ENCODE results near the gene DUSP6. TPM values are rescaled to one million over a fixed set of nuclear protein-coding genes. Genes with fewer than 3 reads are reported as not detected.
A peak's percentile ranks its signal among the peaks of the same experiment; 100 is the strongest.

The DUSP6 gene
- total RNA-seq, 1 experiment from 2014 or later, result 109 TPM

- Histone ChIP-seq H3K79me2 (ENCODE audit: low read length) (no peaks in the 10 kb centered on the region), H3K36me3 (ENCODE audit: insufficient read depth, low read length) (no peaks in the 10 kb centered on the region), H3K4me2 (ENCODE audit: low read depth, low read length, poor library complexity, severe bottlenecking) (no peak overlapping the region), H3K9me3 (ENCODE audit: low read length) (no peaks in the 10 kb centered on the region), H3K4me3 (ENCODE audit: low read length) (no peak overlapping the region), H3K9me2 (replicated peaks; ENCODE audit: insufficient read depth, low read length) (no peaks in the 10 kb centered on the region), H3K9ac (ENCODE audit: low read length) (no peak overlapping the region), H2AFZ (ENCODE audit: low read length) (no peak overlapping the region), H3K27ac (ENCODE audit: low read length) (no peak overlapping the region), H3K27me3 (ENCODE audit: low read length) (no peaks in the 10 kb centered on the region; the same call in 1 of the 2 replicates), H3K4me1 (ENCODE audit: low read length) (peaks cover 23% of the 10 kb centered on the region), H4K20me1 (ENCODE audit: insufficient read depth, low read depth, low read length) (no peaks in the 10 kb centered on the region)
- DNase-seq, result no peak
Measured at GRCh38 chr12:89309815-89310214, 42.5 kb downstream of the DUSP6 start.

GRCh38 chr12:89309440-89309802 lies 42.9 kb downstream of the DUSP6 start:
- Histone ChIP-seq H3K27ac (ENCODE audit: low read length) (no peak overlapping the region), H4K20me1 (ENCODE audit: insufficient read depth, low read depth, low read length) (no peaks in the 10 kb centered on the region), H3K36me3 (ENCODE audit: insufficient read depth, low read length) (no peaks in the 10 kb centered on the region), H3K4me3 (ENCODE audit: low read length) (no peak overlapping the region), H3K9ac (ENCODE audit: low read length) (no peak overlapping the region), H3K79me2 (ENCODE audit: low read length) (no peaks in the 10 kb centered on the region), H2AFZ (ENCODE audit: low read length) (no peak overlapping the region), H3K9me3 (ENCODE audit: low read length) (no peaks in the 10 kb centered on the region), H3K9me2 (replicated peaks; ENCODE audit: insufficient read depth, low read length) (no peaks in the 10 kb centered on the region), H3K27me3 (ENCODE audit: low read length) (no peaks in the 10 kb centered on the region; the same call in 1 of the 2 replicates), H3K4me1 (ENCODE audit: low read length) (peaks cover 22% of the 10 kb centered on the region), H3K4me2 (ENCODE audit: low read depth, low read length, poor library complexity, severe bottlenecking) (no peak overlapping the region)
- DNase-seq, result no peak

- Histone ChIP-seq H3K9me3 (ENCODE audit: low read length) (no peaks in the 10 kb centered on the region), H3K4me2 (ENCODE audit: low read depth, low read length, poor library complexity, severe bottlenecking) (peak overlapping the region; percentile 38), H4K20me1 (ENCODE audit: insufficient read depth, low read depth, low read length) (no peaks in the 10 kb centered on the region), H3K9me2 (replicated peaks; ENCODE audit: insufficient read depth, low read length) (no peaks in the 10 kb centered on the region), H3K9ac (ENCODE audit: low read length) (no peak overlapping the region), H3K27ac (ENCODE audit: low read length) (no peak overlapping the region), H3K27me3 (ENCODE audit: low read length) (no peaks in the 10 kb centered on the region; the same call in 1 of the 2 replicates), H3K4me1 (ENCODE audit: low read length) (peaks cover 16% of the 10 kb centered on the region), H2AFZ (ENCODE audit: low read length) (peak overlapping the region; percentile 10; the same call in 1 of the 2 replicates), H3K36me3 (ENCODE audit: insufficient read depth, low read length) (no peaks in the 10 kb centered on the region), H3K4me3 (ENCODE audit: low read length) (no peak overlapping the region), H3K79me2 (ENCODE audit: low read length) (no peaks in the 10 kb centered on the region)
- no peak for DNase-seq
Measured at GRCh38 chr12:89307474-89308253, 44.6 kb downstream of the DUSP6 start.

- Histone ChIP-seq H4K20me1 (ENCODE audit: insufficient read depth, low read depth, low read length) (no peaks in the 10 kb centered on the region), H3K36me3 (ENCODE audit: insufficient read depth, low read length) (no peaks in the 10 kb centered on the region), H3K9ac (ENCODE audit: low read length) (no peak overlapping the region), H3K4me2 (ENCODE audit: low read depth, low read length, poor library complexity, severe bottlenecking) (peak overlapping the region; percentile 38), H3K27me3 (ENCODE audit: low read length) (no peaks in the 10 kb centered on the region; the same call in 1 of the 2 replicates), H3K79me2 (ENCODE audit: low read length) (no peaks in the 10 kb centered on the region), H3K4me3 (ENCODE audit: low read length) (no peak overlapping the region), H3K9me2 (replicated peaks; ENCODE audit: insufficient read depth, low read length) (no peaks in the 10 kb centered on the region), H3K4me1 (ENCODE audit: low read length) (peaks cover 16% of the 10 kb centered on the region), H3K9me3 (ENCODE audit: low read length) (no peaks in the 10 kb centered on the region), H2AFZ (ENCODE audit: low read length) (peak overlapping the region; percentile 10; the same call in 1 of the 2 replicates), H3K27ac (ENCODE audit: low read length) (no peak overlapping the region)
- peak; percentile 52 for DNase-seq
Measured at GRCh38 chr12:89306827-89307473, 45.4 kb downstream of the DUSP6 start.

GRCh38 chr12:89305373-89305772 lies 46.9 kb downstream of the DUSP6 start:
- Histone ChIP-seq H3K9ac (ENCODE audit: low read length) (no peak overlapping the region), H3K27me3 (ENCODE audit: low read length) (no peaks in the 10 kb centered on the region; the same call in 1 of the 2 replicates), H3K36me3 (ENCODE audit: insufficient read depth, low read length) (no peaks in the 10 kb centered on the region), H4K20me1 (ENCODE audit: insufficient read depth, low read depth, low read length) (no peaks in the 10 kb centered on the region), H3K27ac (ENCODE audit: low read length) (no peak overlapping the region), H3K9me3 (ENCODE audit: low read length) (no peaks in the 10 kb centered on the region), H3K4me2 (ENCODE audit: low read depth, low read length, poor library complexity, severe bottlenecking) (no peak overlapping the region), H2AFZ (ENCODE audit: low read length) (no peak overlapping the region), H3K4me3 (ENCODE audit: low read length) (no peak overlapping the region), H3K79me2 (ENCODE audit: low read length) (no peaks in the 10 kb centered on the region), H3K9me2 (replicated peaks; ENCODE audit: insufficient read depth, low read length) (no peaks in the 10 kb centered on the region), H3K4me1 (ENCODE audit: low read length) (peaks cover 16% of the 10 kb centered on the region)
- no peak for DNase-seq

- Histone ChIP-seq H3K4me3 (ENCODE audit: low read length) (no peak overlapping the region), H3K36me3 (ENCODE audit: insufficient read depth, low read length) (no peaks in the 10 kb centered on the region), H3K9ac (ENCODE audit: low read length) (no peak overlapping the region), H3K9me3 (ENCODE audit: low read length) (no peaks in the 10 kb centered on the region), H2AFZ (ENCODE audit: low read length) (no peak overlapping the region), H3K79me2 (ENCODE audit: low read length) (no peaks in the 10 kb centered on the region), H3K4me2 (ENCODE audit: low read depth, low read length, poor library complexity, severe bottlenecking) (no peak overlapping the region), H3K27me3 (ENCODE audit: low read length) (no peaks in the 10 kb centered on the region), H4K20me1 (ENCODE audit: insufficient read depth, low read depth, low read length) (no peaks in the 10 kb centered on the region), H3K4me1 (ENCODE audit: low read length) (peaks cover 4% of the 10 kb centered on the region; the same call in 1 of the 2 replicates), H3K27ac (ENCODE audit: low read length) (no peak overlapping the region), H3K9me2 (replicated peaks; ENCODE audit: insufficient read depth, low read length) (no peaks in the 10 kb centered on the region)
- DNase-seq, result no peak
Measured at GRCh38 chr12:89299931-89300330, 52.4 kb downstream of the DUSP6 start.

GRCh38 chr12:89299417-89299816 lies 52.9 kb downstream of the DUSP6 start:
- Histone ChIP-seq H3K4me3 (ENCODE audit: low read length) (no peak overlapping the region), H3K27ac (ENCODE audit: low read length) (no peak overlapping the region)
- no peak for DNase-seq

More at GRCh38 chr12:89299417-89299816, 52.9 kb downstream of the DUSP6 start:
- Histone ChIP-seq H3K27me3 (ENCODE audit: low read length) (no peaks in the 10 kb centered on the region), H3K4me1 (ENCODE audit: low read length) (peaks cover 4% of the 10 kb centered on the region; the same call in 1 of the 2 replicates), H4K20me1 (ENCODE audit: insufficient read depth, low read depth, low read length) (no peaks in the 10 kb centered on the region), H3K79me2 (ENCODE audit: low read length) (no peaks in the 10 kb centered on the region), H3K9ac (ENCODE audit: low read length) (no peak overlapping the region), H2AFZ (ENCODE audit: low read length) (no peak overlapping the region), H3K4me2 (ENCODE audit: low read depth, low read length, poor library complexity, severe bottlenecking) (no peak overlapping the region), H3K36me3 (ENCODE audit: insufficient read depth, low read length) (no peaks in the 10 kb centered on the region), H3K9me2 (replicated peaks; ENCODE audit: insufficient read depth, low read length) (no peaks in the 10 kb centered on the region), H3K9me3 (ENCODE audit: low read length) (no peaks in the 10 kb centered on the region)
